DND-41 (cell line): ENCODE measurements around the gene MARCHF3.

Experiments used
- ATAC-seq: fragments of 200-7000 bp; cut with Tn5 transposase; 3 replicates; pipeline ENCODE4 v1.9.1; 2021; ENCODE audit warnings: low read depth; ENCODE audit not compliant: insufficient read depth
- DNase-seq: peaks from one replicate; pipeline ENCODE4 v3.0.0-alpha.2; 2020
- H2AFZ ChIP-seq: 2 replicates; pipeline ENCODE4 v1.6.0; 2012; ENCODE audit warnings: low read depth, low read length
- H3K27ac ChIP-seq: 2 replicates; pipeline ENCODE4 v1.5.1; 2012; ENCODE audit warnings: low read length, inconsistent platforms
- H3K27me3 ChIP-seq: fragments of 200-600 bp; sonication (generic); 2 replicates; pipeline ENCODE4 v1.6.0; 2012; ENCODE audit warnings: low read length, mild to moderate bottlenecking, inconsistent platforms; ENCODE audit not compliant: insufficient read depth, poor library complexity
- H3K36me3 ChIP-seq: 2 replicates; pipeline ENCODE4 v1.5.1; 2012; ENCODE audit warnings: low read length, inconsistent platforms; ENCODE audit not compliant: insufficient read depth
- H3K4me1 ChIP-seq: 2 replicates; pipeline ENCODE4 v1.5.1; 2012; ENCODE audit warnings: mild to moderate bottlenecking, low read length; ENCODE audit not compliant: insufficient read depth
- H3K4me2 ChIP-seq: 2 replicates; pipeline ENCODE4 v1.6.0; 2012; ENCODE audit warnings: mild to moderate bottlenecking, moderate library complexity, low read length, inconsistent platforms; ENCODE audit not compliant: insufficient read depth
- H3K4me3 ChIP-seq, 2 experiments: fragments of 200-600 bp in 1 of 2; shearing (Covaris generic) in 1 of 2; 2 replicates each; pipeline ENCODE4 v1.5.1; 2012 to 2016; ENCODE audit warnings: inconsistent platforms in 2 of 2, low read length in 2 of 2, mild to moderate bottlenecking in 2 of 2, low read depth in 1 of 2, moderate library complexity in 1 of 2
- H3K79me2 ChIP-seq: 2 replicates; pipeline ENCODE4 v1.6.0; 2012; ENCODE audit warnings: low read length, inconsistent platforms; ENCODE audit not compliant: insufficient read depth
- H3K9ac ChIP-seq: 2 replicates; pipeline ENCODE4 v1.6.0; 2012; ENCODE audit warnings: low read depth, mild to moderate bottlenecking, inconsistent platforms, low read length, moderate library complexity
- H3K9me3 ChIP-seq: 2 replicates; pipeline ENCODE4 v1.5.1; 2012; ENCODE audit warnings: low read length, moderate library complexity, mild to moderate bottlenecking, inconsistent platforms; ENCODE audit not compliant: insufficient read depth, severe bottlenecking
- H4K20me1 ChIP-seq: 2 replicates; pipeline ENCODE4 v1.6.0; 2012; ENCODE audit warnings: low read length; ENCODE audit not compliant: insufficient read depth
- EZH2 ChIP-seq: IDR thresholded peaks from 3 replicates; pipeline ENCODE4 v1.6.1; 2012; ENCODE audit warnings: borderline replicate concordance, low read depth, mild to moderate bottlenecking, moderate library complexity, low read length, inconsistent platforms; ENCODE audit not compliant: severe bottlenecking
- TF ChIP-seq, protein P1 (sequence below): IDR thresholded peaks from 2 replicates; pipeline ENCODE4 v1.5.1; 2012; ENCODE audit warnings: borderline replicate concordance, low read length, moderate library complexity, mild to moderate bottlenecking; ENCODE audit not compliant: poor library complexity, severe bottlenecking; ENCODE audit errors: extremely low read depth

Gene MARCHF3

DNA sequence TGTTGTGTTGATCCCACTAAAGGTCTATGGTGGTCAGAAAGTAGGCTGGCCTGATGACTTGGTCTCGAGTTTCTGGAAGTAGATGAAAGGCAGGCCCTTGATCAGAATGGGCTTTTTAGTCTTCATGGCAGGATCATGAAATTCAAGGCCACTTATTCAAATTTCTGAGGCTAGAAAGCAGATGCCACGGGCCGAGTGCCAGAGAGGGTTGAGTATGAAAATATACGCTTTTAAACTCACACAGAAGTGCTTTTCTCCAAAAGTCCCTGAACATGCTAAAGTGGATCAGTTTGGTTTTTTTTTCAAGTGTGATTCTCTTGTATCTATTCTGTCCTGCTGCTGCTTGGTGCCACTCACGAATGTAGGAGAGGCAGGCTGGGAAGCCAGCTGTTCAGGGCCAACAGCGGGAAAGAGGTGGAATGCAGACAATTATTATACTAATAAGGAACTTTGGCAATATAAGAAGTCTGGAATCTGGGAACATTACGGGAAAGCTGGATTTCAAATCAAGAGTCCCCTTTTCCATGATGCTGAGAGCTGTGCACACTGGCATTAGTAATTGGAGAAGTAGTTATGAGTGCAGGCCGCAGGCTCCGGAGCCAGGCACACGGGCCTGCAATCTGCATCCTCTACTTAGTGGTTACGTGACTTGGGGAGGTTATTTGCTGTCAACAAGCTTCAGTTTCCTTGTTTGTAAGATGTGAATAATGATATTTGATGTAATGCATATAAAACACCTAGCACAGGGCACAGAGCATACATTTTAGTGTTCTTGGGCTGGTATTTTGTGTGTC lies 157.6 kb downstream of the MARCHF3 start:
- H3K9ac ChIP-seq = no peak overlapping the region
- no peaks in the 10 kb centered on the region for H3K9me3 ChIP-seq
- H3K4me3 ChIP-seq = no peak overlapping the region
- H3K27ac ChIP-seq = no peak overlapping the region
- H4K20me1 ChIP-seq = no peaks in the 10 kb centered on the region
- TF ChIP-seq, protein P1, sequence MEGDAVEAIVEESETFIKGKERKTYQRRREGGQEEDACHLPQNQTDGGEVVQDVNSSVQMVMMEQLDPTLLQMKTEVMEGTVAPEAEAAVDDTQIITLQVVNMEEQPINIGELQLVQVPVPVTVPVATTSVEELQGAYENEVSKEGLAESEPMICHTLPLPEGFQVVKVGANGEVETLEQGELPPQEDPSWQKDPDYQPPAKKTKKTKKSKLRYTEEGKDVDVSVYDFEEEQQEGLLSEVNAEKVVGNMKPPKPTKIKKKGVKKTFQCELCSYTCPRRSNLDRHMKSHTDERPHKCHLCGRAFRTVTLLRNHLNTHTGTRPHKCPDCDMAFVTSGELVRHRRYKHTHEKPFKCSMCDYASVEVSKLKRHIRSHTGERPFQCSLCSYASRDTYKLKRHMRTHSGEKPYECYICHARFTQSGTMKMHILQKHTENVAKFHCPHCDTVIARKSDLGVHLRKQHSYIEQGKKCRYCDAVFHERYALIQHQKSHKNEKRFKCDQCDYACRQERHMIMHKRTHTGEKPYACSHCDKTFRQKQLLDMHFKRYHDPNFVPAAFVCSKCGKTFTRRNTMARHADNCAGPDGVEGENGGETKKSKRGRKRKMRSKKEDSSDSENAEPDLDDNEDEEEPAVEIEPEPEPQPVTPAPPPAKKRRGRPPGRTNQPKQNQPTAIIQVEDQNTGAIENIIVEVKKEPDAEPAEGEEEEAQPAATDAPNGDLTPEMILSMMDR = no peak
- TF ChIP-seq EZH2 = no peak
- no peak for DNase-seq
- no peak overlapping the region for H3K4me2 ChIP-seq
- H3K36me3 ChIP-seq = no peaks in the 10 kb centered on the region; the same call in 1 of the 2 replicates
- no peaks in the 10 kb centered on the region for H3K4me1 ChIP-seq
- no peaks in the 10 kb centered on the region for H3K27me3 ChIP-seq
- no peaks in the 10 kb centered on the region for H3K79me2 ChIP-seq
- no peak for ATAC-seq
- H2AFZ ChIP-seq = no peak overlapping the region

DNA sequence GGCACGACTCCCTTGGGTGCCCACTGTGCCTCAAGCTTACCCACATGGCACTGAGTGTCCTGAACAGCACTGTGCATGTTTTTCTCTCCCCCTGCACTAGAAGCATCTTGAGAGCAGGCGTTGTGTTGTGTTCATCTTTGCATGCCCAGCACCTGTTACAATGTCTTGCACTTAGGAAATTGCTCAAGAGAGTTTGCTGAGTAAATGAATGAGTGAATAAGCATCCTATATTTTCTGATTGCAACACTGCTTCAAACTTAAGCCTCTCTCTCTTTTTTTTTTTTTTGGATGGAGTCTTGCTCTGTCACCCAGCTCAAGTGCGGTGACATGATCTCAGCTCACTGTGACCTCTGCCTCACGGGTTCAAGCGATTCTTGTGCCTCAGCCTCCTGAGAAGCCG lies 158.9 kb downstream of the MARCHF3 start:
- H3K4me1 ChIP-seq = no peaks in the 10 kb centered on the region
- DNase-seq = no peak
- H3K4me3 ChIP-seq = no peak overlapping the region
- TF ChIP-seq, protein P1 = no peak
- TF ChIP-seq EZH2 = no peak
- no peaks in the 10 kb centered on the region for H4K20me1 ChIP-seq
- H3K9me3 ChIP-seq = no peaks in the 10 kb centered on the region
- H2AFZ ChIP-seq = no peak overlapping the region
- no peaks in the 10 kb centered on the region for H3K79me2 ChIP-seq
- peaks cover 6% of the 10 kb centered on the region; the same call in 1 of the 2 replicates for H3K36me3 ChIP-seq
- no peaks in the 10 kb centered on the region for H3K27me3 ChIP-seq
- H3K4me2 ChIP-seq = no peak overlapping the region
- H3K27ac ChIP-seq = no peak overlapping the region
- no peak for ATAC-seq
- no peak overlapping the region for H3K9ac ChIP-seq

DNA sequence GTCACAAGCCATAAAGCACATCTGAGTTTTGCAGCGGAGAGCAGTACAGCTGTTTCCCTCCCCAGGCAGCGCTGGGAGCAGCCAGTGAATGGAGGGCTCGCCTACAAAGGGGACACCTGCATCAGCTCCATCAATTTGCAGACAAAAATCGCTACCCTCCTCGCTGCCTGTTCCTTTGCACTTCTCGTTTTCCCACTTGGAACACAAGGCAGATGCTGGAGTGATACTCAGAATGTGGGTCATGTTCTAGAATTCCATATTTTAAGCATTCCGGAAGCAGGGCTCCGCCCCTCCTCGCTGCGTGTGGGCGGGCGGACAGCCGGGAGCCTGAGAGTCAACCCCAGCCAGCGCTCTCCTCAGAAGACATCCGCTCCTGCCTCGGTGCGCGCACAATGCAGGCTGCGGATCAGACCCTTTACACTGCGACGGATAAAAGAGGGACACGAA lies 161.3 kb downstream of the MARCHF3 start:
- no peak overlapping the region for H3K27ac ChIP-seq
- H4K20me1 ChIP-seq = no peaks in the 10 kb centered on the region
- no peaks in the 10 kb centered on the region for H3K27me3 ChIP-seq
- H3K4me2 ChIP-seq = no peak overlapping the region
- TF ChIP-seq EZH2 = no peak
- TF ChIP-seq, protein P1 = no peak
- no peak overlapping the region for H3K9ac ChIP-seq
- H3K4me1 ChIP-seq = no peaks in the 10 kb centered on the region
- ATAC-seq = no peak; the same call in 2 of the 3 replicates
- H3K9me3 ChIP-seq = no peaks in the 10 kb centered on the region
- no peak overlapping the region for H2AFZ ChIP-seq
- H3K36me3 ChIP-seq = peaks cover 11% of the 10 kb centered on the region
- DNase-seq = no peak
- no peak overlapping the region for H3K4me3 ChIP-seq
- H3K79me2 ChIP-seq = no peaks in the 10 kb centered on the region
